ENCODE data around the gene PFKFB3. TPM values are rescaled to one million over a fixed set of nuclear protein-coding genes. Genes with fewer than 3 reads are reported as not detected.

The PFKFB3 gene
- total and polyA plus RNA-seq, 2 of the 4 experiments (the other 2 are of a cell fraction): 34.1 to 45.5 TPM

GRCh38 chr10:6211341-6211670 lies 8.6 kb downstream of the PFKFB3 start:
- H2AK9ac ChIP-seq (replicated peaks; ENCODE audit: low read depth, low read length, poor library complexity): no peak overlapping the region
- H3K14ac ChIP-seq (replicated peaks; ENCODE audit: low read depth, low read length): peak overlapping the region; percentile 25; the same call in 1 of the 2 replicates
- peak overlapping the region; percentile 34 for H3K4ac ChIP-seq (ENCODE audit: low read depth, low read length)
- no peak overlapping the region for H2BK5ac ChIP-seq (ENCODE audit: low read depth, low read length, poor library complexity, severe bottlenecking)
- no peak for DNase-seq
- H3K4me3 ChIP-seq (ENCODE audit: insufficient read depth, low read depth, low read length): no peak overlapping the region
- BruUV-seq (replicated peaks): no TSS peak
- H3K4me1 ChIP-seq (ENCODE audit: control insufficient read depth, insufficient read depth, low read length): peaks cover 18% of the 10 kb centered on the region; the same call in 1 of the 2 replicates
- intact Hi-C loops (cut with micrococcal nuclease): no loop called here
- peaks cover 38% of the 10 kb centered on the region for H3K9me1 ChIP-seq (ENCODE audit: insufficient read depth, low read length)
- TF ChIP-seq SMC3 (IDR thresholded peaks at IDR 0.05; ENCODE audit: low read depth, low read length) (no peak), NFE2L2 (IDR thresholded peaks at IDR 0.05; ENCODE audit: low read depth, low read length) (no peak), USF2 (IDR thresholded peaks at IDR 0.05; ENCODE audit: low read depth, low read length) (no peak), CEBPB (IDR thresholded peaks at IDR 0.05; ENCODE audit: low read depth, low read length) (no peak), RFX5 (IDR thresholded peaks at IDR 0.05; ENCODE audit: low read depth, low read length) (no peak), MAZ (IDR thresholded peaks at IDR 0.05; ENCODE audit: borderline replicate concordance, low read depth, low read length) (no peak), POLR2A (IDR thresholded peaks at IDR 0.05; ENCODE audit: low read depth, low read length) (no peak), FOS (IDR thresholded peaks at IDR 0.05; ENCODE audit: low read depth, low read length) (no peak), MAFK (IDR thresholded peaks at IDR 0.05; ENCODE audit: low read depth, low read length) (no peak), MXI1 (IDR thresholded peaks at IDR 0.05; ENCODE audit: borderline replicate concordance, low read depth, low read length) (no peak), CHD1 (IDR thresholded peaks at IDR 0.05; ENCODE audit: low read depth, low read length) (no peak), RCOR1 (IDR thresholded peaks at IDR 0.05; ENCODE audit: insufficient replicate concordance, low read length) (no peak), ELK1 (IDR thresholded peaks at IDR 0.05; ENCODE audit: borderline replicate concordance, low read depth, low read length) (no peak), RAD21 (IDR thresholded peaks at IDR 0.05; ENCODE audit: low read length) (no peak), BHLHE40 (IDR thresholded peaks at IDR 0.05; ENCODE audit: low read depth, low read length) (no peak)
- TF ChIP-seq, protein P1, sequence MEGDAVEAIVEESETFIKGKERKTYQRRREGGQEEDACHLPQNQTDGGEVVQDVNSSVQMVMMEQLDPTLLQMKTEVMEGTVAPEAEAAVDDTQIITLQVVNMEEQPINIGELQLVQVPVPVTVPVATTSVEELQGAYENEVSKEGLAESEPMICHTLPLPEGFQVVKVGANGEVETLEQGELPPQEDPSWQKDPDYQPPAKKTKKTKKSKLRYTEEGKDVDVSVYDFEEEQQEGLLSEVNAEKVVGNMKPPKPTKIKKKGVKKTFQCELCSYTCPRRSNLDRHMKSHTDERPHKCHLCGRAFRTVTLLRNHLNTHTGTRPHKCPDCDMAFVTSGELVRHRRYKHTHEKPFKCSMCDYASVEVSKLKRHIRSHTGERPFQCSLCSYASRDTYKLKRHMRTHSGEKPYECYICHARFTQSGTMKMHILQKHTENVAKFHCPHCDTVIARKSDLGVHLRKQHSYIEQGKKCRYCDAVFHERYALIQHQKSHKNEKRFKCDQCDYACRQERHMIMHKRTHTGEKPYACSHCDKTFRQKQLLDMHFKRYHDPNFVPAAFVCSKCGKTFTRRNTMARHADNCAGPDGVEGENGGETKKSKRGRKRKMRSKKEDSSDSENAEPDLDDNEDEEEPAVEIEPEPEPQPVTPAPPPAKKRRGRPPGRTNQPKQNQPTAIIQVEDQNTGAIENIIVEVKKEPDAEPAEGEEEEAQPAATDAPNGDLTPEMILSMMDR (conservative IDR thresholded peaks at IDR 0.05; ENCODE audit: low read depth, low read length): no peak
- dilution Hi-C loops (cut with HindIII; ENCODE audit: low sequenced_read_pairs, unreplicated experiment): no loop called here
- peaks cover 35% of the 10 kb centered on the region for H3K36me3 ChIP-seq (ENCODE audit: control insufficient read depth, insufficient read depth, low read length)
- no peaks in the 10 kb centered on the region for H3K9me3 ChIP-seq (ENCODE audit: control insufficient read depth, insufficient read depth, low read length)
- in situ Hi-C loops (cut with MboI; ENCODE audit: low sequenced_read_pairs): no loop called here
- ATAC-seq (ENCODE audit: low read depth): no peak
- peaks cover 85% of the 10 kb centered on the region for H4K20me1 ChIP-seq (ENCODE audit: insufficient read depth, low read length)
- no peak overlapping the region for H2BK120ac ChIP-seq (ENCODE audit: low read depth, low read length)
- ChIA-PET CTCF (interaction anchor here (1.1 kb wide), 1 partner anchor 9 kb away, joined by 3 read pairs; the partner anchor contains the start of gene PFKFB3), POLR2A (ENCODE audit: unreplicated experiment) (no interaction called here)
- no peak overlapping the region for H2BK20ac ChIP-seq (ENCODE audit: low read depth, low read length)
- no peak overlapping the region for H4K5ac ChIP-seq (ENCODE audit: low read depth, low read length)
- H3K23ac ChIP-seq (ENCODE audit: low read depth, low read length): peak overlapping the region; percentile 83; the same call in 1 of the 2 replicates
- H2BK15ac ChIP-seq (ENCODE audit: low read depth, low read length): no peak overlapping the region
- H3K79me1 ChIP-seq (ENCODE audit: low read depth in 1 of 2, low read length in 2 of 2): peaks cover 11 to 77% of the 10 kb centered on the region in 2 experiments
- no peak overlapping the region for H3K4me2 ChIP-seq (ENCODE audit: low read depth, low read length)
- no peak overlapping the region for H3K56ac ChIP-seq (ENCODE audit: extremely low read depth, insufficient read depth, low read length)
- H3K18ac ChIP-seq (ENCODE audit: low read depth, low read length): no peak overlapping the region
- H4K8ac ChIP-seq (ENCODE audit: low read depth in 2 of 2, low read length in 2 of 2): no peak overlapping the region
- no peak overlapping the region for H4K91ac ChIP-seq (ENCODE audit: insufficient read depth, low read depth, low read length)
- no peak overlapping the region; the same call in 1 of the 2 replicates for H2AK5ac ChIP-seq (ENCODE audit: low read depth, low read length)
- no peak overlapping the region for H2AFZ ChIP-seq (replicated peaks; ENCODE audit: low read length, poor library complexity)
- H3K27me3 ChIP-seq (ENCODE audit: control insufficient read depth, insufficient read depth, low read length): no peaks in the 10 kb centered on the region
- 100% methylated on average over 1 of the region's 6 CpGs; no CpG with 5 or more reads in 1 of the 2 experiments for WGBS, 2 experiments (ENCODE audit: extremely low coverage in 2 of 2, insufficient read length in 1 of 2)
- H3K9ac ChIP-seq (ENCODE audit: low read depth, low read length): no peak overlapping the region
- H3K27ac ChIP-seq (ENCODE audit: insufficient read depth, low read length): no peak overlapping the region
